Measurements from ENCODE around the gene C2CD3. TPM values are rescaled to one million over a fixed set of nuclear protein-coding genes. Genes with fewer than 3 reads are reported as not detected.

Gene C2CD3
- total and polyA plus RNA-seq, 9 of the 15 experiments (the other 6 are each of a cell fraction or from before 2014, with no cell fraction given), result 4.4 to 20.2 (median 15.4) TPM

GRCh38 chr11:74135127-74135840 is 35.5 kb downstream of the C2CD3 start:
- no TSS peak for BruUV-seq (replicated peaks)
- in situ Hi-C loops (cut with MboI), result no loop called here
- CTCF ChIA-PET (ENCODE audit: low intra/inter-chr PET ratio), result no interaction called here

More at GRCh38 chr11:74135127-74135840, 35.5 kb downstream of the C2CD3 start:
- Histone ChIP-seq H3K79me2 (ENCODE audit: control insufficient read depth, insufficient read depth, low read length) (no peaks in the 10 kb centered on the region), H3K4me1 (replicated peaks in 1 of 2; ENCODE audit: control insufficient read depth in 2 of 2, insufficient read depth in 2 of 2, low read length in 2 of 2) (peaks cover 0 to 21% of the 10 kb centered on the region in 2 experiments; a peak in 2 of 5 replicates), H3K4me2 (ENCODE audit: insufficient read depth, low read length) (no peak overlapping the region), H4K20me1 (replicated peaks; ENCODE audit: control insufficient read depth, insufficient read depth, low read length) (no peaks in the 10 kb centered on the region), H3K27me3 (ENCODE audit: control insufficient read depth in 2 of 2, insufficient read depth in 2 of 2, low read length in 2 of 2) (no peaks in the 10 kb centered on the region), H3K9ac (ENCODE audit: insufficient read depth in 1 of 2, low read depth in 2 of 2, low read length in 2 of 2) (no peak overlapping the region), H3K36me3 (ENCODE audit: control insufficient read depth, insufficient read depth, low read length) (peaks cover 39% of the 10 kb centered on the region), H3K27ac (ENCODE audit: extremely low read depth, low read depth, low read length) (no peak overlapping the region), H3K4me3 (no peak overlapping the region), H3K9me1 (ENCODE audit: control insufficient read depth, insufficient read depth, low read length) (no peaks in the 10 kb centered on the region), H3K9me3 (replicated peaks; ENCODE audit: control insufficient read depth, insufficient read depth, low read depth, low read length) (no peaks in the 10 kb centered on the region), H2AFZ (ENCODE audit: low read depth, low read length) (no peak overlapping the region)
- 68% methylated on average over 3 of the region's 3 CpGs for WGBS (ENCODE audit: insufficient coverage, low coverage, missing lambda C conversion rate)
- FAIRE-seq (no peak), DNase-seq (ENCODE audit: extremely low read depth in 1 of 4, low spot score in 3 of 4) (peak in 1 of 4 experiments; percentile 10), ATAC-seq (no peak)
- POLR2A ChIA-PET, result interaction anchor here (0.6 to 1.4 kb wide), 3 partner anchors 9 to 36 kb away, joined by 3 to 4 read pairs (median 4); partner anchors contain the start of genes C2CD3 and PPME1
- peak; percentile 22; the same call in 1 of the 2 replicates for TF ChIP-seq ATF3 (IDR thresholded peaks at IDR 0.05)
- TF ChIP-seq ATF3 (CRISPR knock-in tag; conservative IDR thresholded peaks at IDR 0.05), result no peak
- TF ChIP-seq ZFP30 (CRISPR knock-in tag; IDR thresholded peaks at IDR 0.05; ENCODE audit: borderline replicate concordance), result no peak
- 0 out of 2 replicates have a peak, but pooled peaks have one; percentile 27 for TF ChIP-seq HMBOX1 (IDR thresholded peaks at IDR 0.05)
- intact Hi-C loops (cut with micrococcal nuclease), result no loop called here
